NCI-H1694 treated with DMSO at 0.1 percent for 48 hours (cell line): ENCODE results near the gene ATP6V1B1.
A peak's percentile ranks its signal among the peaks of the same experiment; 100 is the strongest.

Experiments used
- DNase-seq: peaks from one replicate; lab custom pipeline; 2025; lab: John Stamatoyannopoulos, UW

Gene ATP6V1B1

GRCh38 chr2:70944111-70944690, 8.5 kb downstream of the ATP6V1B1 start:
- DNase-seq: no peak

GRCh38 chr2:70946832-70947442, 11.2 kb downstream of the ATP6V1B1 start:
- DNase-seq: peak; percentile 71

- no peak for DNase-seq
Measured at GRCh38 chr2:70947556-70948184, 12.0 kb downstream of the ATP6V1B1 start.

- peak; percentile 57 for DNase-seq
Measured at GRCh38 chr2:70948337-70949003, 12.8 kb downstream of the ATP6V1B1 start.

- no peak for DNase-seq
Measured at GRCh38 chr2:70949086-70949485, 13.4 kb downstream of the ATP6V1B1 start.

- DNase-seq: no peak
Measured at GRCh38 chr2:70954886-70955285, 19.2 kb downstream of the ATP6V1B1 start.

- no peak for DNase-seq
Measured at GRCh38 chr2:70956141-70956540, 20.4 kb downstream of the ATP6V1B1 start.

- DNase-seq: no peak
Measured at GRCh38 chr2:70957798-70958197, 22.1 kb downstream of the ATP6V1B1 start.

- no peak for DNase-seq
Measured at GRCh38 chr2:70958759-70959158, 23.1 kb downstream of the ATP6V1B1 start.

GRCh38 chr2:70959271-70959761, 23.6 kb downstream of the ATP6V1B1 start:
- DNase-seq: no peak

- no peak for DNase-seq
Measured at GRCh38 chr2:70959851-70960832, 24.4 kb downstream of the ATP6V1B1 start.

GRCh38 chr2:70960833-70961647, 25.3 kb downstream of the ATP6V1B1 start:
- no peak for DNase-seq

- no peak for DNase-seq
Measured at GRCh38 chr2:70961648-70961994, 25.9 kb downstream of the ATP6V1B1 start.

- no peak for DNase-seq
Measured at GRCh38 chr2:70962211-70962884, 26.6 kb downstream of the ATP6V1B1 start.

GRCh38 chr2:70962885-70963878, 27.5 kb downstream of the ATP6V1B1 start:
- no peak for DNase-seq

- no peak for DNase-seq
Measured at GRCh38 chr2:70964133-70964532, 28.4 kb downstream of the ATP6V1B1 start.

- DNase-seq: no peak
Measured at GRCh38 chr2:70964596-70965386, 29.1 kb downstream of the ATP6V1B1 start.

GRCh38 chr2:70965506-70965905, 29.8 kb downstream of the ATP6V1B1 start:
- DNase-seq: no peak
